ENCODE measurements around the gene LTB4R. TPM values are rescaled to one million over a fixed set of nuclear protein-coding genes. Genes with fewer than 3 reads are reported as not detected.

LTB4R gene
- total RNA-seq, 2 donors from 2014 or later, result 6.4 to 6.6 TPM

GRCh38 chr14:24299255-24300191 lies 11.8 kb upstream of the LTB4R start, which contains the start of the genes DHRS1 and NOP9:
Gene DHRS1 (minus strand): TSS chr14:24299780. CDS start chr14:24299106, 674 bp downstream.
Gene NOP9 (plus strand): TSS chr14:24299850. CDS start chr14:24299955, 105 bp downstream.
- Histone ChIP-seq H3K4me1 (ENCODE audit: control insufficient read depth, insufficient read depth, low read length) (no peaks in the 10 kb centered on the region), H3K4me3 (ENCODE audit: low read length) (peak within 1 kb of the TSS; percentile 92), H3K36me3 (ENCODE audit: control insufficient read depth, insufficient read depth, low read length) (peaks cover 48% of the 10 kb centered on the region), H3K9me3 (ENCODE audit: control insufficient read depth, low read length) (no peaks in the 10 kb centered on the region), H3K27me3 (ENCODE audit: control insufficient read depth, insufficient read depth, low read length, poor library complexity, severe bottlenecking) (no peaks in the 10 kb centered on the region), H3K27ac (ENCODE audit: low read depth, low read length) (peak within 1 kb of the TSS; percentile 39), H3K9ac (ENCODE audit: extremely low read depth, low read length, poor library complexity, severe bottlenecking) (peak within 1 kb of the TSS; percentile 64)
- Mint-ChIP-seq H3K27ac (peak within 1 kb of the TSS; percentile 97), H3K27me3 (ENCODE audit: insufficient read depth) (no peaks in the 10 kb centered on the region), H3K4me1 (peaks cover 16% of the 10 kb centered on the region), H3K36me3 (ENCODE audit: low read depth) (peaks cover 45% of the 10 kb centered on the region), H3K9me3 (no peaks in the 10 kb centered on the region), H3K4me3 (peak within 1 kb of the TSS; percentile 89)
- WGBS, 2 experiments (ENCODE audit: insufficient coverage in 1 of 2, insufficient read length in 1 of 2), result 1% methylated on average over 26 to 75 of the region's 75 CpGs
- TF ChIP-seq CTCF (conservative IDR thresholded peaks at IDR 0.05), result no peak
- DNase-seq, result peak; percentile 97

- no peaks in the 10 kb centered on the region for H3K27me3 ChIP-seq (ENCODE audit: control insufficient read depth, insufficient read depth, low read length, poor library complexity, severe bottlenecking)
- Mint-ChIP-seq H3K4me3 (peak overlapping the region; percentile 89), H3K27ac (peak overlapping the region; percentile 97), H3K4me1 (peaks cover 16% of the 10 kb centered on the region), H3K36me3 (ENCODE audit: low read depth) (peaks cover 54% of the 10 kb centered on the region), H3K27me3 (ENCODE audit: insufficient read depth) (no peaks in the 10 kb centered on the region), H3K9me3 (no peaks in the 10 kb centered on the region)
- H3K36me3 ChIP-seq (ENCODE audit: control insufficient read depth, insufficient read depth, low read length), result peaks cover 53% of the 10 kb centered on the region
- H3K4me1 ChIP-seq (ENCODE audit: control insufficient read depth, insufficient read depth, low read length), result no peaks in the 10 kb centered on the region
- TF ChIP-seq CTCF (conservative IDR thresholded peaks at IDR 0.05), result no peak
- H3K9me3 ChIP-seq (ENCODE audit: control insufficient read depth, low read length), result no peaks in the 10 kb centered on the region
- peak overlapping the region; percentile 64 for H3K9ac ChIP-seq (ENCODE audit: extremely low read depth, low read length, poor library complexity, severe bottlenecking)
- no peak overlapping the region for H3K27ac ChIP-seq (ENCODE audit: low read depth, low read length)
- WGBS, 2 experiments (ENCODE audit: insufficient coverage in 1 of 2, insufficient read length in 1 of 2), result 37 to 39% methylated on average over 10 to 16 of the region's 16 CpGs
- peak overlapping the region; percentile 92 for H3K4me3 ChIP-seq (ENCODE audit: low read length)
- DNase-seq, result no peak
Measured at GRCh38 chr14:24300326-24300980, 10.8 kb upstream of the LTB4R start.

GRCh38 chr14:24304019-24304387 lies 7.3 kb upstream of the LTB4R start:
- H3K9me3 ChIP-seq (ENCODE audit: control insufficient read depth, low read length), result no peaks in the 10 kb centered on the region
- Mint-ChIP-seq H3K9me3 (no peaks in the 10 kb centered on the region), H3K27ac (no peak overlapping the region), H3K4me3 (no peak overlapping the region), H3K36me3 (ENCODE audit: low read depth) (peaks cover 66% of the 10 kb centered on the region), H3K4me1 (peaks cover 19% of the 10 kb centered on the region), H3K27me3 (ENCODE audit: insufficient read depth) (no peaks in the 10 kb centered on the region)
- no peak overlapping the region for H3K27ac ChIP-seq (ENCODE audit: low read depth, low read length)
- WGBS, 2 experiments (ENCODE audit: insufficient coverage in 1 of 2, insufficient read length in 1 of 2), result 94 to 97% methylated on average over 10 to 11 of the region's 11 CpGs
- peaks cover 65% of the 10 kb centered on the region for H3K36me3 ChIP-seq (ENCODE audit: control insufficient read depth, insufficient read depth, low read length)
- no peaks in the 10 kb centered on the region for H3K27me3 ChIP-seq (ENCODE audit: control insufficient read depth, insufficient read depth, low read length, poor library complexity, severe bottlenecking)
- no peak overlapping the region for H3K4me3 ChIP-seq (ENCODE audit: low read length)
- H3K4me1 ChIP-seq (ENCODE audit: control insufficient read depth, insufficient read depth, low read length), result no peaks in the 10 kb centered on the region
- no peak for TF ChIP-seq CTCF (conservative IDR thresholded peaks at IDR 0.05)
- H3K9ac ChIP-seq (ENCODE audit: extremely low read depth, low read length, poor library complexity, severe bottlenecking), result no peak overlapping the region
- DNase-seq, result no peak

Data from endodermal cell (in vitro differentiated cells).